Endothelial cell of umbilical vein (primary cell): ENCODE measurements around the gene KCNH8. TPM values are rescaled to one million over a fixed set of nuclear protein-coding genes. Genes with fewer than 3 reads are reported as not detected.

Experiments
- BruUV-seq: library from RNA; stranded (reverse); fragments of 400-500 nt; replicated peaks from 2 replicates; lab custom pipeline; 2021; lab: Mats Ljungman, UMichigan
- CTCF ChIA-PET: fragments of 300-600, 350-600 bp; sonication (Branson Sonifier 250); formaldehyde crosslinking; loops from one replicate; lab custom pipeline; 2021; ENCODE audit warnings: antibody characterized with exemption, inconsistent platforms; lab: Charles Lee
- POLR2A ChIA-PET: fragments of 300-600, 350-600 bp; sonication (Branson Sonifier 250); formaldehyde crosslinking; loops from one replicate; lab custom pipeline; 2021; ENCODE audit warnings: antibody characterized with exemption, inconsistent platforms; lab: Charles Lee
- DNase-seq: peaks from one replicate; pipeline ENCODE4 v3.0.0-alpha.2; 2011; ENCODE audit warnings: low read depth, low spot score
- FAIRE-seq: peaks from 2 replicates; lab custom pipeline; 2011; peaks lifted over from hg19 to GRCh38; lab: Jason Lieb, UNC
- H2AFZ ChIP-seq: 2 replicates; pipeline ENCODE4 v1.6.0; 2012; ENCODE audit warnings: low read depth, low read length, control low read depth, inconsistent platforms
- H3K27ac ChIP-seq: 2 replicates; pipeline ENCODE4 v1.5.1; 2011; ENCODE audit warnings: low read depth, mild to moderate bottlenecking, control low read depth, low read length, moderate library complexity; ENCODE audit not compliant: insufficient read depth
- H3K27me3 ChIP-seq, 2 experiments: 2 replicates each; pipeline versions ENCODE4 v1.6.0 to v1.6.1; 2011; ENCODE audit warnings: low read length in 2 of 2, mixed read lengths in 1 of 2; ENCODE audit not compliant: control insufficient read depth in 2 of 2, insufficient read depth in 2 of 2
- H3K36me3 ChIP-seq, 2 experiments: 2 replicates in 1 of 2; 3 replicates in 1 of 2; pipeline ENCODE4 v1.5.1; 2011; ENCODE audit warnings: low read length in 2 of 2, mild to moderate bottlenecking in 1 of 2, moderate library complexity in 1 of 2; ENCODE audit not compliant: control insufficient read depth in 2 of 2, insufficient read depth in 2 of 2; ENCODE audit errors: extremely low read depth in 1 of 2
- H3K4me1 ChIP-seq: 3 replicates; pipeline ENCODE4 v1.5.1; 2011; ENCODE audit warnings: mild to moderate bottlenecking, low read length; ENCODE audit not compliant: control insufficient read depth, insufficient read depth; ENCODE audit errors: extremely low read depth
- H3K4me2 ChIP-seq: 2 replicates; pipeline ENCODE4 v1.6.1; 2011; ENCODE audit warnings: low read length, control low read depth, mixed read lengths; ENCODE audit not compliant: insufficient read depth
- H3K4me3 ChIP-seq, 3 experiments: fragments of 200-600 bp in 1 of 3; sonication (generic), shearing (Covaris generic) in 1 of 3; replicated peaks in 1 of 3; 2 replicates each; pipeline ENCODE4 v1.5.1; 2011 to 2016; ENCODE audit warnings: control low read depth in 3 of 3, low read length in 3 of 3, mild to moderate bottlenecking in 2 of 3, inconsistent platforms in 1 of 3, low read depth in 1 of 3, moderate library complexity in 1 of 3; ENCODE audit not compliant: insufficient read depth in 1 of 3
- H3K79me2 ChIP-seq: 2 replicates; pipeline ENCODE4 v1.6.0; 2012; ENCODE audit warnings: low read length, inconsistent platforms; ENCODE audit not compliant: control insufficient read depth, insufficient read depth
- H3K9ac ChIP-seq: replicated peaks from 2 replicates; pipeline ENCODE3; 2011; ENCODE audit warnings: low read length, control low read depth; ENCODE audit not compliant: insufficient read depth; ENCODE audit errors: extremely low read depth
- H3K9me1 ChIP-seq: replicated peaks from 3 replicates; pipeline ENCODE4 v1.6.0; 2011; ENCODE audit warnings: mild to moderate bottlenecking, low read length; ENCODE audit not compliant: control insufficient read depth, insufficient read depth; ENCODE audit errors: extremely low read depth
- H3K9me3 ChIP-seq: replicated peaks from 2 replicates; pipeline ENCODE4 v1.5.1; 2012; ENCODE audit warnings: low read length, inconsistent platforms; ENCODE audit not compliant: control insufficient read depth, insufficient read depth
- H4K20me1 ChIP-seq: replicated peaks from 2 replicates; pipeline ENCODE3; 2011; ENCODE audit warnings: mild to moderate bottlenecking, low read length; ENCODE audit not compliant: control insufficient read depth, insufficient read depth; ENCODE audit errors: extremely low read depth
- EZH2 ChIP-seq: IDR thresholded peaks from 2 replicates; pipeline ENCODE4 v1.6.1; 2012; ENCODE audit warnings: borderline replicate concordance, low read depth, mild to moderate bottlenecking, moderate library complexity, low read length, inconsistent platforms; ENCODE audit not compliant: severe bottlenecking
- FOS ChIP-seq: IDR thresholded peaks from 2 replicates; pipeline ENCODE4 v1.6.1; 2011; ENCODE audit warnings: mild to moderate bottlenecking, low read length, moderate library complexity, borderline replicate concordance; ENCODE audit not compliant: insufficient read depth
- GATA2 ChIP-seq: IDR thresholded peaks from 2 replicates; pipeline ENCODE4 v1.7.0; 2011; ENCODE audit warnings: low read depth, mild to moderate bottlenecking, moderate library complexity, mixed read lengths, low read length; ENCODE audit not compliant: insufficient read length, insufficient read depth
- JUN ChIP-seq: IDR thresholded peaks from 2 replicates; pipeline ENCODE4 v1.6.1; 2011; ENCODE audit warnings: borderline replicate concordance, low read depth; ENCODE audit not compliant: insufficient read length, insufficient read depth
- MYC ChIP-seq: IDR thresholded peaks from one replicate; pipeline ENCODE4 v1.6.1; 2011; ENCODE audit warnings: mild to moderate bottlenecking, low read depth, low read length
- POLR2A ChIP-seq: IDR thresholded peaks from 2 replicates; pipeline ENCODE4 v1.6.1; 2012; ENCODE audit warnings: low read depth, mild to moderate bottlenecking, control low read depth, low read length
- POLR2AphosphoS5 ChIP-seq: IDR thresholded peaks from 2 replicates; pipeline ENCODE4 v1.6.1; 2012; ENCODE audit warnings: low read depth, mild to moderate bottlenecking, control low read depth, low read length, moderate library complexity; ENCODE audit not compliant: insufficient read depth
- dilution Hi-C: fragments of 300-500 bp; cut with MboI; formaldehyde crosslinking; loops from one replicate; pipeline ENCODE4 v1.15.0; 2019; ENCODE audit warnings: low sequenced_read_pairs; ENCODE audit not compliant: extremely low pct_ligation_motif_present
- intact Hi-C: fragments of 100-400 bp; cut with micrococcal nuclease; formaldehyde crosslinking; loops from one replicate; pipeline ENCODE4 v1.10.0; 2022
- polyA plus RNA-seq, 4 experiments: library from polyadenylated mRNA; depleted of rRNA in 3 of 4; stranded (reverse) in 3 of 4; unstranded in 1 of 4; fragments of >200 nt; gene quantifications; 2 replicates each; pipeline versions ENCODE4 v1.2.1 to v1.2.3, GENCODE V29; 2011 to 2012; ENCODE audit warnings: missing spikeins in 1 of 4
- total RNA-seq: library from RNA; stranded (reverse); gene quantifications from 2 replicates; pipeline ENCODE4 v1.2.3, GENCODE V29; 2021
- TF ChIP-seq, protein P1 (sequence below): IDR thresholded peaks from 2 replicates; pipeline ENCODE4 v1.6.1; 2011; ENCODE audit not compliant: insufficient read depth, insufficient read length
- TF ChIP-seq, protein P2 (sequence below), 2 donors: IDR thresholded peaks; 1 replicate in 1 of 2; 2 replicates in 1 of 2; pipeline ENCODE4 v1.5.1; 2011; ENCODE audit warnings: low read length in 2 of 2, mild to moderate bottlenecking in 2 of 2, moderate library complexity in 2 of 2, control low read depth in 1 of 2, inconsistent platforms in 1 of 2, low read depth in 1 of 2; ENCODE audit not compliant: insufficient read depth in 1 of 2; ENCODE audit errors: extremely low read depth in 1 of 2

Gene KCNH8
- total and polyA plus RNA-seq, 2 donors (not counting 3 experiments of a cell fraction or from before 2014, with no cell fraction given) = not detected

GRCh38 chr3:19104459-19104858 is 43.9 kb upstream of the KCNH8 start:
- no peaks in the 10 kb centered on the region for H3K79me2 ChIP-seq
- H4K20me1 ChIP-seq = no peaks in the 10 kb centered on the region
- H3K4me1 ChIP-seq = no peaks in the 10 kb centered on the region
- dilution Hi-C loops = no loop called here
- H2AFZ ChIP-seq = no peak overlapping the region
- TF ChIP-seq JUN (no peak), MYC (no peak), POLR2AphosphoS5 (no peak), GATA2 (no peak), POLR2A (no peak), EZH2 (no peak), FOS (no peak)
- TF ChIP-seq, protein P1, sequence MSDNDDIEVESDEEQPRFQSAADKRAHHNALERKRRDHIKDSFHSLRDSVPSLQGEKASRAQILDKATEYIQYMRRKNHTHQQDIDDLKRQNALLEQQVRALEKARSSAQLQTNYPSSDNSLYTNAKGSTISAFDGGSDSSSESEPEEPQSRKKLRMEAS = no peak
- TF ChIP-seq, protein P2, sequence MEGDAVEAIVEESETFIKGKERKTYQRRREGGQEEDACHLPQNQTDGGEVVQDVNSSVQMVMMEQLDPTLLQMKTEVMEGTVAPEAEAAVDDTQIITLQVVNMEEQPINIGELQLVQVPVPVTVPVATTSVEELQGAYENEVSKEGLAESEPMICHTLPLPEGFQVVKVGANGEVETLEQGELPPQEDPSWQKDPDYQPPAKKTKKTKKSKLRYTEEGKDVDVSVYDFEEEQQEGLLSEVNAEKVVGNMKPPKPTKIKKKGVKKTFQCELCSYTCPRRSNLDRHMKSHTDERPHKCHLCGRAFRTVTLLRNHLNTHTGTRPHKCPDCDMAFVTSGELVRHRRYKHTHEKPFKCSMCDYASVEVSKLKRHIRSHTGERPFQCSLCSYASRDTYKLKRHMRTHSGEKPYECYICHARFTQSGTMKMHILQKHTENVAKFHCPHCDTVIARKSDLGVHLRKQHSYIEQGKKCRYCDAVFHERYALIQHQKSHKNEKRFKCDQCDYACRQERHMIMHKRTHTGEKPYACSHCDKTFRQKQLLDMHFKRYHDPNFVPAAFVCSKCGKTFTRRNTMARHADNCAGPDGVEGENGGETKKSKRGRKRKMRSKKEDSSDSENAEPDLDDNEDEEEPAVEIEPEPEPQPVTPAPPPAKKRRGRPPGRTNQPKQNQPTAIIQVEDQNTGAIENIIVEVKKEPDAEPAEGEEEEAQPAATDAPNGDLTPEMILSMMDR (IDR thresholded peaks at IDR 0.05; ENCODE audit: extremely low read depth in 1 of 2, insufficient read depth in 1 of 2, low read depth in 1 of 2, low read length in 2 of 2) = no peak
- H3K9me1 ChIP-seq = no peaks in the 10 kb centered on the region
- no peaks in the 10 kb centered on the region for H3K36me3 ChIP-seq
- CTCF ChIA-PET = no interaction called here
- no peak overlapping the region for H3K4me2 ChIP-seq
- intact Hi-C loops = no loop called here
- POLR2A ChIA-PET = no interaction called here
- no peak overlapping the region for H3K27ac ChIP-seq
- FAIRE-seq = no peak
- no TSS peak for BruUV-seq
- H3K4me3 ChIP-seq = no peak overlapping the region
- H3K9me3 ChIP-seq = no peaks in the 10 kb centered on the region
- no peak for DNase-seq
- no peaks in the 10 kb centered on the region for H3K27me3 ChIP-seq
- H3K9ac ChIP-seq = no peak overlapping the region
